HepG2 (cell line): Measurements from ENCODE around the gene SLC45A1. TPM values are rescaled to one million over a fixed set of nuclear protein-coding genes. Genes with fewer than 3 reads are reported as not detected.

Experiments
- ARNT2 ChIP-seq: sonication (generic); formaldehyde crosslinking; IDR thresholded peaks from 2 replicates; pipeline ENCODE4 v1.8.0; 2022; ENCODE audit warnings: mild to moderate bottlenecking, low read depth, missing genetic modification reagents, moderate library complexity
- ATF6 ChIP-seq: sonication (generic); formaldehyde crosslinking; conservative IDR thresholded peaks from 2 replicates; pipeline ENCODE4 v1.4.0; 2020; ENCODE audit warnings: missing genetic modification reagents
- KDM3A ChIP-seq: IDR thresholded peaks from 2 replicates; pipeline ENCODE4 v1.6.1; 2018; ENCODE audit warnings: low read depth, missing compliant biosample characterization
- KMT2B ChIP-seq: IDR thresholded peaks from 2 replicates; pipeline ENCODE4 v1.6.1; 2016; ENCODE audit warnings: missing genetic modification reagents, missing compliant biosample characterization
- NFATC3 ChIP-seq: sonication (generic); formaldehyde crosslinking; IDR thresholded peaks from 2 replicates; pipeline ENCODE4 v1.5.1; 2020; ENCODE audit warnings: mild to moderate bottlenecking, missing genetic modification reagents
- NFKB2 ChIP-seq: sonication (generic); formaldehyde crosslinking; IDR thresholded peaks from 2 replicates; pipeline ENCODE4 v1.4.0; 2020; ENCODE audit warnings: missing genetic modification reagents, borderline replicate concordance
- RCOR2 ChIP-seq: IDR thresholded peaks from 2 replicates; pipeline ENCODE4 v1.6.1; 2016; ENCODE audit warnings: missing biosample characterization, missing genetic modification reagents
- SKI ChIP-seq: fragments of 450-650 bp; IDR thresholded peaks from one replicate; pipeline ENCODE4 v1.6.1; 2018; ENCODE audit warnings: mild to moderate bottlenecking; ENCODE audit not compliant: partially characterized antibody
- ZBTB3 ChIP-seq: sonication (generic); formaldehyde crosslinking; IDR thresholded peaks from 2 replicates; pipeline ENCODE4 v1.4.0; 2020; ENCODE audit warnings: low read depth, mild to moderate bottlenecking, moderate library complexity, missing genetic modification reagents, borderline replicate concordance
- ZBTB39 ChIP-seq: sonication (generic); formaldehyde crosslinking; IDR thresholded peaks from 2 replicates; pipeline ENCODE4 v1.5.0; 2020; ENCODE audit warnings: missing genetic modification reagents
- ZBTB7B ChIP-seq: sonication (generic); formaldehyde crosslinking; IDR thresholded peaks from 2 replicates; pipeline ENCODE4 v1.4.0; 2020; ENCODE audit warnings: missing genetic modification reagents
- ZNF280D ChIP-seq: sonication (generic); formaldehyde crosslinking; IDR thresholded peaks from 2 replicates; pipeline ENCODE4 v1.5.1; 2020; ENCODE audit warnings: mild to moderate bottlenecking, missing genetic modification reagents
- ZNF407 ChIP-seq: sonication (generic); formaldehyde crosslinking; IDR thresholded peaks from one replicate; pipeline ENCODE4 v1.5.1; 2020; ENCODE audit warnings: mild to moderate bottlenecking, missing genetic modification reagents; ENCODE audit errors: not compliant biosample characterization
- ZNF605 ChIP-seq: sonication (generic); formaldehyde crosslinking; IDR thresholded peaks from 2 replicates; pipeline ENCODE4 v1.8.0; 2022; ENCODE audit warnings: mild to moderate bottlenecking, missing genetic modification reagents
- polyA plus RNA-seq, 8 experiments: library from polyadenylated mRNA; depleted of rRNA in 3 of 8; stranded (reverse) in 7 of 8; unstranded in 1 of 8; fragments of >200 nt; fragmentation: Illumina TruSeq in 4 of 8; extraction: Trizol in 4 of 8; gene quantifications; 2 replicates each; pipeline versions ENCODE4 v1.2.1 to v1.2.3, GENCODE V29; 2011 to 2016; ENCODE audit warnings: low read depth in 4 of 8, missing spikeins in 1 of 8, mixed read lengths in 1 of 8; ENCODE audit not compliant: insufficient read depth in 1 of 8
- total RNA-seq, 5 experiments: library from RNA; depleted of rRNA; stranded (reverse); fragments of >200 nt; fragmentation: Illumina TruSeq; extraction: Trizol; gene quantifications; 2 replicates each; pipeline ENCODE4 v1.2.3, GENCODE V29; 2016; ENCODE audit warnings: low read depth in 1 of 5

SLC45A1 gene
- total and polyA plus RNA-seq, 2 of the 13 experiments (the other 11 are each of a cell fraction or from before 2014, with no cell fraction given): not detected

GRCh38 chr1:8347635-8348034 lies 29.7 kb downstream of the SLC45A1 start (continued):
- TF ChIP-seq ZNF407 (CRISPR knock-in tag) (no peak), ZNF280D (CRISPR knock-in tag) (no peak), SKI (no peak), ARNT2 (CRISPR knock-in tag) (no peak), KMT2B (CRISPR knock-in tag) (no peak), KDM3A (CRISPR knock-in tag) (no peak), NFKB2 (no peak), ZNF605 (CRISPR knock-in tag) (0 out of 2 replicates have a peak, but pooled peaks have one; percentile 34), ZBTB3 (CRISPR knock-in tag) (no peak), RCOR2 (CRISPR knock-in tag) (no peak), ZBTB7B (no peak), ZBTB39 (CRISPR knock-in tag) (no peak), ATF6 (CRISPR knock-in tag) (no peak), NFATC3 (CRISPR knock-in tag) (no peak)
